ENCODE data around the gene DPY19L2. TPM values are rescaled to one million over a fixed set of nuclear protein-coding genes. Genes with fewer than 3 reads are reported as not detected.
"Not testable (repeated sequence)": the region's sequence is repeated elsewhere in the genome, so short reads cannot be mapped to it uniquely, and the experiment has no call there.

Gene DPY19L2
- total RNA-seq, 2 donors from 2014 or later = 0.64 to 1.5 TPM

DNA sequence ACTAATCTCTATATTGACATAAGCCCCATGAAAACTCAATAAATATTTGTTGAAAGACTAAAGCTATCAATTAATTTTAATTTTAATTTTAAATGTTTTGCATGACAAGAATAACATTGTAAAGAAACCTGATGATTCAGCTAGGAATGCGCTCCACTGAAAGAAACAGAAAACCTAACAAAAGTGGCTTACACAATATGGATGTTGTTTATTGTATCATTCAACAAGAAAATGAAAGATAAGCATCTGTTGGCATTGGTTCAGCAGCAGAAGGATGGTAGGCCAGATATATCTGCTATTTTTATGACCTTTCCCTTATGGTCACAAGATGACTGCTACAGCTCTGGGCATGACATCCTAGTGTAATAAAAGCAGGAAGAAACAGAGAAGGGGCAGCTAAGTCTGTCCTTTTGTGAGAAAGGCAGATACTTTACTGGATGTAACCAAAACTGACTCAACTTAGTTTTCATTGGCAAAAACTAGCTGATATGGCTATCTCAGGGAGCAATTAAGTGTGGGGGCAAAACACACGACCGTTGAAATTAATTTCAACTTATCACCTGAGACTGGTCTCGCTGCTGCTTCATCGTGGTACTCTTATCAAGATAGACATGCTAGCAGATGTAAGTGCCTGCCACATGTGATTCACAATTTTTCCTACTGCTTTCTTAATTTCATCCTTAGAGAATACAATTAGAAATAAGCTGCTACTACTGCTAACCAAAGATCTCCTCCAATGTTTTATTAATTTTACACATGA lies 24.7 kb downstream of the DPY19L2 start:
- not testable (repeated sequence) for DNase-seq (ENCODE audit: low spot score); H3K4me3 Mint-ChIP-seq; H3K27ac Mint-ChIP-seq; H3K4me1 Mint-ChIP-seq (ENCODE audit: low read depth in 2 of 2); H3K9me3 Mint-ChIP-seq; ATAC-seq; H3K36me3 Mint-ChIP-seq; H3K27me3 Mint-ChIP-seq

DNA sequence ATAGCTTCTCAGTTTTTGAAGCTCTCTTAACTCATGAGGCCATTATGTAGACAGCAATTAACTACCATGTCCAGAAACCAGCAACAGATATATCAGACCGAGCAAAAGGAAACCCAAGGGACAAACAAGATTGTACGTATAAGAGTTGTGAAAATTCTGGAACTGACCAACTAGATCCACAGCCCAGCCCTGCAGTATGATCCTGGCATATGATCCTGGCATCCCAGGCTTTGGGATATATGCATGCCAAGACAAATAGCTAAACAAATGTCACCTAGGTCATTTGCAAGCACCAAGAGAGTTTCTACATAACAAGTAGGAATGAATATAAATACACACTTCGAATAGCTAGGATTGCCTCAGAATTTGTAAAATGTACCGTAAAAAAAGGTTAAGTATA lies 44.0 kb downstream of the DPY19L2 start:
- H3K4me3 Mint-ChIP-seq; H3K27me3 Mint-ChIP-seq; H3K4me1 Mint-ChIP-seq (ENCODE audit: low read depth in 2 of 2); H3K9me3 Mint-ChIP-seq; H3K36me3 Mint-ChIP-seq; H3K27ac Mint-ChIP-seq; DNase-seq (ENCODE audit: low spot score); ATAC-seq: not testable (repeated sequence)

GRCh38 chr12:63615544-63615943 lies 52.7 kb downstream of the DPY19L2 start:
- not testable (repeated sequence) for H3K27ac Mint-ChIP-seq; H3K27me3 Mint-ChIP-seq; H3K9me3 Mint-ChIP-seq; ATAC-seq; H3K36me3 Mint-ChIP-seq; H3K4me1 Mint-ChIP-seq (ENCODE audit: low read depth in 2 of 2); H3K4me3 Mint-ChIP-seq; DNase-seq (ENCODE audit: low spot score)

- not testable (repeated sequence) for DNase-seq (ENCODE audit: low spot score); H3K9me3 Mint-ChIP-seq; H3K36me3 Mint-ChIP-seq; H3K27me3 Mint-ChIP-seq; H3K4me3 Mint-ChIP-seq; H3K27ac Mint-ChIP-seq; H3K4me1 Mint-ChIP-seq (ENCODE audit: low read depth in 2 of 2); ATAC-seq
Observed at GRCh38 chr12:63611285-63611684, 57.0 kb downstream of the DPY19L2 start.

DNA sequence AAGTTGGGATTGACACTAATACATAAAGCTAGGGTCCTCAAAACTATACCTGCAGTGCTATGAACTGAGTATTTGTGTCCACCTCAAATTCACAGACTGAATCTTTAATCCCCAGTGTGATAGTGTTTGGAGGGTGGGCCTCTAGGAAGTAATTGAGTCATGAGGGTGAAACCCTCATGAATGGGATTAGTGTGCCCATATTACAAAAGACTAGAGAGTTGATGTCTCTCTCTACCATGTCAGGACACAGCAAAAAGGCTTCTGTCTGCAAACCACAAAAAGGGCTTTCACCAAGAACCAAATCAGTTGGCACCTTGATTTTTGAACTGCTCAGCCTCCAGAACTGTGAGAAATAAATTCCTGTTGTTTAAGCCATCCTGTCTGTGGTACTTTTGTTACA lies 59.0 kb downstream of the DPY19L2 start:
- not testable (repeated sequence) for H3K9me3 Mint-ChIP-seq; H3K4me1 Mint-ChIP-seq (ENCODE audit: low read depth in 2 of 2); DNase-seq (ENCODE audit: low spot score); H3K27me3 Mint-ChIP-seq; H3K36me3 Mint-ChIP-seq; H3K27ac Mint-ChIP-seq; ATAC-seq; H3K4me3 Mint-ChIP-seq

- ATAC-seq; H3K4me1 Mint-ChIP-seq (ENCODE audit: low read depth in 2 of 2); H3K36me3 Mint-ChIP-seq; H3K4me3 Mint-ChIP-seq; H3K27me3 Mint-ChIP-seq; DNase-seq (ENCODE audit: low spot score); H3K27ac Mint-ChIP-seq; H3K9me3 Mint-ChIP-seq: not testable (repeated sequence)
Observed at GRCh38 chr12:63604985-63605384, 63.3 kb downstream of the DPY19L2 start.

- H3K4me1 Mint-ChIP-seq (ENCODE audit: low read depth in 2 of 2); H3K27ac Mint-ChIP-seq; DNase-seq (ENCODE audit: low spot score); H3K36me3 Mint-ChIP-seq; H3K9me3 Mint-ChIP-seq; H3K4me3 Mint-ChIP-seq; H3K27me3 Mint-ChIP-seq; ATAC-seq: not testable (repeated sequence)
Observed at GRCh38 chr12:63594828-63595227, 73.5 kb downstream of the DPY19L2 start.

- H3K4me3 Mint-ChIP-seq; H3K4me1 Mint-ChIP-seq (ENCODE audit: low read depth in 2 of 2); H3K36me3 Mint-ChIP-seq; H3K27me3 Mint-ChIP-seq; H3K27ac Mint-ChIP-seq; DNase-seq (ENCODE audit: low spot score); ATAC-seq; H3K9me3 Mint-ChIP-seq: not testable (repeated sequence)
Observed at GRCh38 chr12:63584426-63584825, 83.9 kb downstream of the DPY19L2 start.

DNA sequence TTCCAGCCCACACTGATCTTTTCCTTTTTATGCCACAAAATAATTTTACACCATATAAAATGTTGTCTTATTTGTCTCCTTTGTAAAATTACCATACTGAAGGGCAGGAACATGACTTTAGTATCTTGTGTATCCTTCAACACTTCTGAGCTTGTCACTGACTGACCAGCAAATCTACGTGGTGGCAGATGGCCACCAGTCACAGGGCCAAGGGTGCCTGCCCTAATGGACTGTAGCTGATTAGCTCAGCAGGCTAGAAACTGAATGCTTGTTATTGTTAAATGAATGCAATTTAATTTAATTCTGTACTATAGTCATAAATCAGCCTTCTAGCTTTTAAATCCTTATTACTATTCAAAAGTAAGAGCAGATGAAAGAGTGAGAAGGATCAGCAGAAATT lies 85.0 kb downstream of the DPY19L2 start:
- not testable (repeated sequence) for ATAC-seq; H3K27ac Mint-ChIP-seq; H3K4me3 Mint-ChIP-seq; H3K4me1 Mint-ChIP-seq (ENCODE audit: low read depth in 2 of 2); H3K27me3 Mint-ChIP-seq; H3K36me3 Mint-ChIP-seq; H3K9me3 Mint-ChIP-seq; DNase-seq (ENCODE audit: low spot score)

- not testable (repeated sequence) for H3K27ac Mint-ChIP-seq; H3K36me3 Mint-ChIP-seq; H3K9me3 Mint-ChIP-seq; DNase-seq (ENCODE audit: low spot score); ATAC-seq; H3K4me3 Mint-ChIP-seq; H3K4me1 Mint-ChIP-seq (ENCODE audit: low read depth in 2 of 2); H3K27me3 Mint-ChIP-seq
Observed at GRCh38 chr12:63577631-63578030, 90.7 kb downstream of the DPY19L2 start.

GRCh38 chr12:63572038-63572437 lies 96.3 kb downstream of the DPY19L2 start:
- not testable (repeated sequence) for H3K4me3 Mint-ChIP-seq; H3K27ac Mint-ChIP-seq; ATAC-seq; DNase-seq (ENCODE audit: low spot score); H3K9me3 Mint-ChIP-seq; H3K27me3 Mint-ChIP-seq; H3K36me3 Mint-ChIP-seq; H3K4me1 Mint-ChIP-seq (ENCODE audit: low read depth in 2 of 2)

GRCh38 chr12:63558445-63558844 lies 109.8 kb downstream of the DPY19L2 start:
- H3K36me3 Mint-ChIP-seq; ATAC-seq; H3K27me3 Mint-ChIP-seq; H3K27ac Mint-ChIP-seq; H3K4me3 Mint-ChIP-seq; H3K9me3 Mint-ChIP-seq; H3K4me1 Mint-ChIP-seq (ENCODE audit: low read depth in 2 of 2); DNase-seq (ENCODE audit: low spot score): not testable (repeated sequence)

DNA sequence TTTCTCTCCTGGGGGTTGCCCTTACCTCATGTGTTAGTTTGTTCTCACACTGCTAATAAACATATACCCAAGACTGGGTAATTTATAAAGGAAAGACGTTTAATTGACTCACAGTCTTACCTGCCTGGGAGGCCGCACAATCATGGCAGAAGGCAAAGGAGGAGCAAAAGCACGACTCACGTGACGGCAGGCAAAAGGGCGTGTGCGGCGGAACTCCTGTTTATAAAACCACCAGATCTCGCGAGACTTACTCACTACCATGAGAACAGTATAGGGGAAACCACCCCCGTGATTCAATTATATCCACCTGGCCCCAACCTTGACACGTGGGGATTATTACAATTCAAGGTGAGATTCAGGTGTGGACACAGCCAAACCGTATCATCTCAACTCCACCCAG lies 116.9 kb downstream of the DPY19L2 start:
- DNase-seq (ENCODE audit: low spot score) = not testable (repeated sequence)

GRCh38 chr12:63549034-63549433 lies 119.3 kb downstream of the DPY19L2 start:
- not testable (repeated sequence) for H3K9me3 Mint-ChIP-seq; DNase-seq (ENCODE audit: low spot score); H3K4me3 Mint-ChIP-seq; H3K36me3 Mint-ChIP-seq; H3K27ac Mint-ChIP-seq; ATAC-seq; H3K27me3 Mint-ChIP-seq; H3K4me1 Mint-ChIP-seq (ENCODE audit: low read depth in 2 of 2)

More for the DNA sequence above, 116.9 kb downstream of the DPY19L2 start:
- H3K36me3 Mint-ChIP-seq; H3K4me3 Mint-ChIP-seq; ATAC-seq; H3K9me3 Mint-ChIP-seq; H3K4me1 Mint-ChIP-seq (ENCODE audit: low read depth in 2 of 2); H3K27me3 Mint-ChIP-seq; H3K27ac Mint-ChIP-seq: not testable (repeated sequence)
